SK-N-SH (cell line): ENCODE results near the gene ANK3. TPM values are rescaled to one million over a fixed set of nuclear protein-coding genes. Genes with fewer than 3 reads are reported as not detected.

ENCODE experiments used
- CTCF ChIA-PET: fragments of 300-600, 350-600 bp; formaldehyde crosslinking; extraction: SDS; loops from one replicate; lab custom pipeline; 2021; lab: Yijun Ruan, JAX
- POLR2A ChIA-PET: fragments of 350-600 bp; sonication (Branson Sonifier 250); formaldehyde crosslinking; extraction: SDS; loops from one replicate; lab custom pipeline; 2020; ENCODE audit warnings: antibody characterized with exemption, inconsistent platforms; lab: Yijun Ruan, JAX
- DNase-seq: peaks from one replicate; pipeline ENCODE4 v3.0.0; 2012
- H2AFZ ChIP-seq: fragments of 200-600 bp; sonication (generic); 2 replicates; pipeline ENCODE4 v1.8.1; 2016; ENCODE audit warnings: antibody characterized with exemption, mild to moderate bottlenecking, low read depth
- H3F3A ChIP-seq: fragments of 200-600 bp; sonication (generic); replicated peaks from 2 replicates; pipeline ENCODE3; 2016; ENCODE audit warnings: antibody characterized with exemption, mild to moderate bottlenecking; ENCODE audit not compliant: insufficient read depth
- H3K27ac ChIP-seq, 2 experiments: fragments of 200-500 bp in 1 of 2; fragments of 200-600 bp in 1 of 2; sonication (Bioruptor generic) in 1 of 2; sonication (generic), shearing (Covaris generic) in 1 of 2; 2 replicates each; pipeline versions ENCODE4 v1.5.1 to v1.6.1; 2014 to 2016; ENCODE audit warnings: low read depth in 2 of 2, inconsistent platforms in 1 of 2, low read length in 1 of 2, mild to moderate bottlenecking in 1 of 2, mixed read lengths in 1 of 2
- H3K27me3 ChIP-seq: fragments of 200-600 bp; sonication (generic), shearing (Covaris generic); 2 replicates; pipeline ENCODE4 v1.6.1; 2016; ENCODE audit warnings: mixed run types; ENCODE audit not compliant: insufficient read depth
- H3K36me3 ChIP-seq, 2 experiments: fragments of 200-500 bp in 1 of 2; fragments of 200-600 bp in 1 of 2; sonication (Bioruptor generic) in 1 of 2; sonication (generic) in 1 of 2; replicated peaks in 1 of 2; 2 replicates each; pipeline versions ENCODE3 to v1.5.1; 2014 to 2016; ENCODE audit warnings: low read length in 1 of 2, mild to moderate bottlenecking in 1 of 2; ENCODE audit not compliant: insufficient read depth in 2 of 2, control insufficient read depth in 1 of 2
- H3K4me1 ChIP-seq, 2 experiments: fragments of 200-500 bp in 1 of 2; fragments of 200-600 bp in 1 of 2; sonication (Bioruptor generic) in 1 of 2; sonication (generic), shearing (Covaris generic) in 1 of 2; 2 replicates each; pipeline versions ENCODE4 v1.5.1 to v1.6.1; 2014 to 2016; ENCODE audit warnings: low read depth in 1 of 2, low read length in 1 of 2, mixed run types in 1 of 2; ENCODE audit not compliant: insufficient read depth in 2 of 2, control insufficient read depth in 1 of 2
- H3K4me2 ChIP-seq: fragments of 200-600 bp; sonication (generic), shearing (Covaris generic); 2 replicates; pipeline ENCODE4 v1.6.1; 2017; ENCODE audit warnings: mixed run types
- H3K4me3 ChIP-seq, 2 experiments: fragments of 200-500 bp in 1 of 2; fragments of 200-600 bp in 1 of 2; sonication (Bioruptor generic) in 1 of 2; sonication (generic), shearing (Covaris generic) in 1 of 2; 2 replicates each; pipeline versions ENCODE4 v1.5.1 to v1.8.1; 2014 to 2016; ENCODE audit warnings: low read depth in 2 of 2, inconsistent platforms in 1 of 2, low read length in 1 of 2, mild to moderate bottlenecking in 1 of 2, mixed read lengths in 1 of 2, moderate library complexity in 1 of 2
- H3K79me2 ChIP-seq: fragments of 200-600 bp; sonication (generic); 2 replicates; pipeline ENCODE4 v1.8.1; 2017; ENCODE audit warnings: mild to moderate bottlenecking; ENCODE audit not compliant: insufficient read depth
- H3K9ac ChIP-seq: fragments of 200-600 bp; sonication (generic); 2 replicates; pipeline ENCODE4 v1.6.1; 2017; ENCODE audit warnings: mixed run types
- H3K9me2 ChIP-seq: fragments of 200-600 bp; sonication (generic); 2 replicates; pipeline ENCODE4 v1.6.1; 2017; ENCODE audit warnings: mixed run types
- H3K9me3 ChIP-seq: fragments of 200-600 bp; sonication (generic); 2 replicates; pipeline ENCODE4 v1.6.1; 2017; ENCODE audit warnings: mixed run types, mild to moderate bottlenecking, moderate library complexity
- H4K20me1 ChIP-seq: fragments of 200-600 bp; sonication (generic); 2 replicates; pipeline ENCODE4 v1.6.1; 2017; ENCODE audit warnings: mild to moderate bottlenecking, mixed run types; ENCODE audit not compliant: insufficient read depth
- CHD2 ChIP-seq: fragments of 150-350 bp; IDR thresholded peaks from 2 replicates; pipeline ENCODE4 v1.6.1; 2018; ENCODE audit warnings: low read length; ENCODE audit not compliant: partially characterized antibody
- EZH2phosphoT487 ChIP-seq: fragments of 200-600 bp; sonication (generic); IDR thresholded peaks from 2 replicates; pipeline ENCODE4 v1.6.1; 2017; ENCODE audit warnings: low read depth, mixed run types, mild to moderate bottlenecking, antibody characterized with exemption, moderate library complexity, borderline replicate concordance
- FOSL2 ChIP-seq: IDR thresholded peaks from 2 replicates; pipeline ENCODE4 v1.4.0; 2012; ENCODE audit warnings: low read depth, mild to moderate bottlenecking, moderate library complexity, borderline replicate concordance
- GATA2 ChIP-seq: sonication (generic); formaldehyde crosslinking; IDR thresholded peaks from 2 replicates; pipeline ENCODE4 v1.5.0; 2020; ENCODE audit warnings: mild to moderate bottlenecking, missing genetic modification reagents
- MEF2A ChIP-seq: IDR thresholded peaks from 2 replicates; pipeline ENCODE4 v1.4.0; 2012; ENCODE audit warnings: low read depth, borderline replicate concordance
- MXI1 ChIP-seq: IDR thresholded peaks from 2 replicates; pipeline ENCODE4 v1.6.1; 2012; ENCODE audit warnings: mild to moderate bottlenecking, low read depth, low read length, improper control_type of control experiment
- NFIC ChIP-seq: IDR thresholded peaks from 2 replicates; pipeline ENCODE4 v1.4.0; 2012; ENCODE audit warnings: borderline replicate concordance
- NRF1 ChIP-seq: IDR thresholded peaks from 2 replicates; pipeline ENCODE4 v1.6.1; 2012; ENCODE audit warnings: low read depth, mild to moderate bottlenecking, low read length
- RXRA ChIP-seq: IDR thresholded peaks from 2 replicates; pipeline ENCODE4 v1.4.0; 2012; ENCODE audit warnings: low read depth, mild to moderate bottlenecking, borderline replicate concordance
- SMC3 ChIP-seq: IDR thresholded peaks from 2 replicates; pipeline ENCODE4 v1.6.1; 2012; ENCODE audit warnings: low read depth, low read length, improper control_type of control experiment
- WGBS: methylation state at CpG from one replicate; pipeline ENCODE4 v1.1.6; 2017; ENCODE audit warnings: low lambda C conversion rate; 5-methylcytosine and 5-hydroxymethylcytosine counted together
- polyA plus RNA-seq, 3 experiments: library from polyadenylated mRNA; depleted of rRNA; stranded (reverse); fragments of >200 nt; gene quantifications; 2 replicates each; pipeline ENCODE4 v1.2.3, GENCODE V29; 2012
- TF ChIP-seq, protein P1 (sequence below): IDR thresholded peaks from 2 replicates; pipeline ENCODE4 v1.4.0; 2012; ENCODE audit warnings: low read depth, borderline replicate concordance
- TF ChIP-seq, protein P2 (sequence below): IDR thresholded peaks from 2 replicates; pipeline ENCODE4 v1.4.0; 2012; ENCODE audit warnings: low read depth
- TF ChIP-seq, protein P3 (sequence below): IDR thresholded peaks from 2 replicates; pipeline ENCODE4 v1.4.0; 2012; ENCODE audit warnings: low read depth, borderline replicate concordance
- TF ChIP-seq, protein P4 (sequence below): IDR thresholded peaks from 2 replicates; pipeline ENCODE4 v1.6.1; 2012; ENCODE audit warnings: mild to moderate bottlenecking, low read depth, low read length, moderate library complexity
- TF ChIP-seq, protein P5 (sequence below): fragments of 200-600 bp; sonication (generic); IDR thresholded peaks from 2 replicates; pipeline ENCODE4 v1.6.1; 2017; ENCODE audit warnings: antibody characterized with exemption, mild to moderate bottlenecking, moderate library complexity
- TF ChIP-seq, protein P6 (sequence below): fragments of 150-350 bp; IDR thresholded peaks from 2 replicates; pipeline ENCODE4 v1.6.1; 2016; ENCODE audit warnings: mild to moderate bottlenecking, low read depth, low read length
- TF ChIP-seq, protein P7 (sequence below): IDR thresholded peaks from 2 replicates; pipeline ENCODE4; 2012

Gene ANK3
- polyA plus RNA-seq, 1 of the 3 experiments (the other 2 are of a cell fraction) = 10.0 TPM

DNA sequence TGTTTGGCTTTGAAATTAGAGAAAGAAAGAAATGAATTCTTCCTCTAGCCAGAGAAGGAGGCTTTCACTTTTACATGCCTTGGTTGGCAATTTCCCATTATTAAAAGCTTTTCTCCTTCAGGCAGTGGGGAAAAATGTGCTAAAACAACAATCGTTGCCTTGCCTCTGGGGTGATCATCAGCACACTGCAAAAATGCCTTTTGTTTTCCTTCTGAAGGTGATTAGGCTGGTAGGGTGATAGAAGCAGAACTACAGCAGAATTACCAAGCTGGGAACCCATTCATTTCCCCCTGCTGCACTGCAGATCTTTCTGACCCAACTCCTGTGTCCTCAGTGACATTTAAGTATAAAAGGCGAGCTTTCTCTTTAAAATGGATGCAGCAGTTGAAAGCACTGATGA, 22.2 kb downstream of the ANK3 start:
- TF ChIP-seq NRF1 (no peak), FOSL2 (no peak), SMC3 (no peak), NFIC (no peak), MEF2A (no peak), CHD2 (no peak), RXRA (no peak), GATA2 (CRISPR knock-in tag) (no peak), EZH2phosphoT487 (no peak), MXI1 (no peak)
- TF ChIP-seq, protein P1, sequence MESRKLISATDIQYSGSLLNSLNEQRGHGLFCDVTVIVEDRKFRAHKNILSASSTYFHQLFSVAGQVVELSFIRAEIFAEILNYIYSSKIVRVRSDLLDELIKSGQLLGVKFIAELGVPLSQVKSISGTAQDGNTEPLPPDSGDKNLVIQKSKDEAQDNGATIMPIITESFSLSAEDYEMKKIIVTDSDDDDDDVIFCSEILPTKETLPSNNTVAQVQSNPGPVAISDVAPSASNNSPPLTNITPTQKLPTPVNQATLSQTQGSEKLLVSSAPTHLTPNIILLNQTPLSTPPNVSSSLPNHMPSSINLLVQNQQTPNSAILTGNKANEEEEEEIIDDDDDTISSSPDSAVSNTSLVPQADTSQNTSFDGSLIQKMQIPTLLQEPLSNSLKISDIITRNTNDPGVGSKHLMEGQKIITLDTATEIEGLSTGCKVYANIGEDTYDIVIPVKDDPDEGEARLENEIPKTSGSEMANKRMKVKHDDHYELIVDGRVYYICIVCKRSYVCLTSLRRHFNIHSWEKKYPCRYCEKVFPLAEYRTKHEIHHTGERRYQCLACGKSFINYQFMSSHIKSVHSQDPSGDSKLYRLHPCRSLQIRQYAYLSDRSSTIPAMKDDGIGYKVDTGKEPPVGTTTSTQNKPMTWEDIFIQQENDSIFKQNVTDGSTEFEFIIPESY = no peak
- TF ChIP-seq, protein P2, sequence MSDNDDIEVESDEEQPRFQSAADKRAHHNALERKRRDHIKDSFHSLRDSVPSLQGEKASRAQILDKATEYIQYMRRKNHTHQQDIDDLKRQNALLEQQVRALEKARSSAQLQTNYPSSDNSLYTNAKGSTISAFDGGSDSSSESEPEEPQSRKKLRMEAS = no peak
- TF ChIP-seq, protein P3, sequence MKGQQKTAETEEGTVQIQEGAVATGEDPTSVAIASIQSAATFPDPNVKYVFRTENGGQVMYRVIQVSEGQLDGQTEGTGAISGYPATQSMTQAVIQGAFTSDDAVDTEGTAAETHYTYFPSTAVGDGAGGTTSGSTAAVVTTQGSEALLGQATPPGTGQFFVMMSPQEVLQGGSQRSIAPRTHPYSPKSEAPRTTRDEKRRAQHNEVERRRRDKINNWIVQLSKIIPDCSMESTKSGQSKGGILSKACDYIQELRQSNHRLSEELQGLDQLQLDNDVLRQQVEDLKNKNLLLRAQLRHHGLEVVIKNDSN = no peak
- TF ChIP-seq, protein P4, sequence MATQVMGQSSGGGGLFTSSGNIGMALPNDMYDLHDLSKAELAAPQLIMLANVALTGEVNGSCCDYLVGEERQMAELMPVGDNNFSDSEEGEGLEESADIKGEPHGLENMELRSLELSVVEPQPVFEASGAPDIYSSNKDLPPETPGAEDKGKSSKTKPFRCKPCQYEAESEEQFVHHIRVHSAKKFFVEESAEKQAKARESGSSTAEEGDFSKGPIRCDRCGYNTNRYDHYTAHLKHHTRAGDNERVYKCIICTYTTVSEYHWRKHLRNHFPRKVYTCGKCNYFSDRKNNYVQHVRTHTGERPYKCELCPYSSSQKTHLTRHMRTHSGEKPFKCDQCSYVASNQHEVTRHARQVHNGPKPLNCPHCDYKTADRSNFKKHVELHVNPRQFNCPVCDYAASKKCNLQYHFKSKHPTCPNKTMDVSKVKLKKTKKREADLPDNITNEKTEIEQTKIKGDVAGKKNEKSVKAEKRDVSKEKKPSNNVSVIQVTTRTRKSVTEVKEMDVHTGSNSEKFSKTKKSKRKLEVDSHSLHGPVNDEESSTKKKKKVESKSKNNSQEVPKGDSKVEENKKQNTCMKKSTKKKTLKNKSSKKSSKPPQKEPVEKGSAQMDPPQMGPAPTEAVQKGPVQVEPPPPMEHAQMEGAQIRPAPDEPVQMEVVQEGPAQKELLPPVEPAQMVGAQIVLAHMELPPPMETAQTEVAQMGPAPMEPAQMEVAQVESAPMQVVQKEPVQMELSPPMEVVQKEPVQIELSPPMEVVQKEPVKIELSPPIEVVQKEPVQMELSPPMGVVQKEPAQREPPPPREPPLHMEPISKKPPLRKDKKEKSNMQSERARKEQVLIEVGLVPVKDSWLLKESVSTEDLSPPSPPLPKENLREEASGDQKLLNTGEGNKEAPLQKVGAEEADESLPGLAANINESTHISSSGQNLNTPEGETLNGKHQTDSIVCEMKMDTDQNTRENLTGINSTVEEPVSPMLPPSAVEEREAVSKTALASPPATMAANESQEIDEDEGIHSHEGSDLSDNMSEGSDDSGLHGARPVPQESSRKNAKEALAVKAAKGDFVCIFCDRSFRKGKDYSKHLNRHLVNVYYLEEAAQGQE = no peak
- TF ChIP-seq, protein P5, sequence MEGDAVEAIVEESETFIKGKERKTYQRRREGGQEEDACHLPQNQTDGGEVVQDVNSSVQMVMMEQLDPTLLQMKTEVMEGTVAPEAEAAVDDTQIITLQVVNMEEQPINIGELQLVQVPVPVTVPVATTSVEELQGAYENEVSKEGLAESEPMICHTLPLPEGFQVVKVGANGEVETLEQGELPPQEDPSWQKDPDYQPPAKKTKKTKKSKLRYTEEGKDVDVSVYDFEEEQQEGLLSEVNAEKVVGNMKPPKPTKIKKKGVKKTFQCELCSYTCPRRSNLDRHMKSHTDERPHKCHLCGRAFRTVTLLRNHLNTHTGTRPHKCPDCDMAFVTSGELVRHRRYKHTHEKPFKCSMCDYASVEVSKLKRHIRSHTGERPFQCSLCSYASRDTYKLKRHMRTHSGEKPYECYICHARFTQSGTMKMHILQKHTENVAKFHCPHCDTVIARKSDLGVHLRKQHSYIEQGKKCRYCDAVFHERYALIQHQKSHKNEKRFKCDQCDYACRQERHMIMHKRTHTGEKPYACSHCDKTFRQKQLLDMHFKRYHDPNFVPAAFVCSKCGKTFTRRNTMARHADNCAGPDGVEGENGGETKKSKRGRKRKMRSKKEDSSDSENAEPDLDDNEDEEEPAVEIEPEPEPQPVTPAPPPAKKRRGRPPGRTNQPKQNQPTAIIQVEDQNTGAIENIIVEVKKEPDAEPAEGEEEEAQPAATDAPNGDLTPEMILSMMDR = no peak
- TF ChIP-seq, protein P6, sequence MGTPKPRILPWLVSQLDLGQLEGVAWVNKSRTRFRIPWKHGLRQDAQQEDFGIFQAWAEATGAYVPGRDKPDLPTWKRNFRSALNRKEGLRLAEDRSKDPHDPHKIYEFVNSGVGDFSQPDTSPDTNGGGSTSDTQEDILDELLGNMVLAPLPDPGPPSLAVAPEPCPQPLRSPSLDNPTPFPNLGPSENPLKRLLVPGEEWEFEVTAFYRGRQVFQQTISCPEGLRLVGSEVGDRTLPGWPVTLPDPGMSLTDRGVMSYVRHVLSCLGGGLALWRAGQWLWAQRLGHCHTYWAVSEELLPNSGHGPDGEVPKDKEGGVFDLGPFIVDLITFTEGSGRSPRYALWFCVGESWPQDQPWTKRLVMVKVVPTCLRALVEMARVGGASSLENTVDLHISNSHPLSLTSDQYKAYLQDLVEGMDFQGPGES = no peak
- TF ChIP-seq, protein P7, sequence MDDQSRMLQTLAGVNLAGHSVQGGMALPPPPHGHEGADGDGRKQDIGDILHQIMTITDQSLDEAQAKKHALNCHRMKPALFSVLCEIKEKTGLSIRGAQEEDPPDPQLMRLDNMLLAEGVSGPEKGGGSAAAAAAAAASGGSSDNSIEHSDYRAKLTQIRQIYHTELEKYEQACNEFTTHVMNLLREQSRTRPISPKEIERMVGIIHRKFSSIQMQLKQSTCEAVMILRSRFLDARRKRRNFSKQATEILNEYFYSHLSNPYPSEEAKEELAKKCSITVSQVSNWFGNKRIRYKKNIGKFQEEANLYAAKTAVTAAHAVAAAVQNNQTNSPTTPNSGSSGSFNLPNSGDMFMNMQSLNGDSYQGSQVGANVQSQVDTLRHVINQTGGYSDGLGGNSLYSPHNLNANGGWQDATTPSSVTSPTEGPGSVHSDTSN = no peak
- TF ChIP-seq, all 33 proteins: peak for 0
- Histone ChIP-seq H3K9me3 (no peaks in the 10 kb centered on the region), H3K79me2 (no peaks in the 10 kb centered on the region), H3K9me2 (no peaks in the 10 kb centered on the region), H4K20me1 (no peaks in the 10 kb centered on the region), H2AFZ (peak overlapping the region; percentile 49), H3K4me3 (no peak overlapping the region; a peak in 1 of 4 replicates), H3K36me3 (no peaks in the 10 kb centered on the region), H3K4me1 (peaks cover 5 to 13% of the 10 kb centered on the region in 2 experiments; a peak in 3 of 4 replicates), H3F3A (no peaks in the 10 kb centered on the region), H3K4me2 (peak overlapping the region; percentile 5; the same call in 1 of the 2 replicates), H3K27me3 (no peaks in the 10 kb centered on the region), H3K9ac (no peak overlapping the region), H3K27ac (no peak overlapping the region; a peak in 1 of 4 replicates)
- WGBS = 66% methylated on average over 2 of the region's 2 CpGs
- CTCF ChIA-PET = interaction anchor here (0.8 kb wide), 2 partner anchors 15 to 46 kb away, joined by 3 read pairs; no protein-coding TSS in a partner anchor
- no peak for DNase-seq
- POLR2A ChIA-PET = no interaction called here
